Measurements from ENCODE around the gene HPD. TPM values are rescaled to one million over a fixed set of nuclear protein-coding genes. Genes with fewer than 3 reads are reported as not detected.

The HPD gene
- total and polyA plus RNA-seq, 11 donors, result 0.36 to 2.2 (median 1.5) TPM

DNA sequence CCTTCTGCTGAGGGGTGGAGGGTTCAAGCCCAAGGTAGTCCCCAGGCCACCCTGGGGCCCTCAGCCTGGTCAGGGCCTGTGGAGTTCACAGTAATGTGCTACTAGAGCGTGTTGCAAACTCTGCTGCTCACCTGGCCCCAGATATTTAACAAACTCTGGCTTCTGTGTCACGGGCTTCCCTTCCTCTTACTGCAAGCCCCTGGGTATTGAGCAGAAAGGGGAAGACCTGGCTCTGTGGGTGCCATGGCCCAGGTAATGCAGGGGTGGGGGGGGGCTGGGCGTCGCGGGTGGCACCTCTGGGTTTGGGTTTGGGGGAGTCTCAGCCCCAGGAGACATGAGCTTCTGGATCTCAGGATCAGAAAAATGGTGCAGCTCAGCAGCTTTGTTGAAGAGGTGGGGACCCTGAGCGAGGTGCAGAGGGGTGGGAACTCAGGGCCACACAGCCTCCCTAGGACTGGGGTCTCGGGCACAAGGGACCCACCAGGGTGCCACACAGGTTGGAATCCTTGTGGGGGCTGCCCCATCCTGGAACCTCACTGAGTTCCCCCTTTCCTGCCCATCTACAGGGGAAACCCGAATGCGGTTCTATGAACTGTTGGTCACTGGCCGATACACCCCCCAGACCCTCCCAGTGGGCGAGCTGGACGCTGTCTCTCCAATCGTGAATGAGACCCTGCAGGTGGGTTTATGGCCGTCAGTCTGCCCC, 50.9 kb downstream of the HPD start:
- ATAC-seq (no peak), DNase-seq (peak in 1 of 5 donors; percentile 49)
- H3K9me3 ChIP-seq, result no peaks in the 10 kb centered on the region
- no peaks in the 10 kb centered on the region for H3K27me3 ChIP-seq
- H3K4me3 ChIP-seq, result no peak overlapping the region
- no peak for TF ChIP-seq POLR2A (IDR thresholded peaks at IDR 0.05)
- peaks cover 0 to 44% (median 34%) of the 10 kb centered on the region in 9 donors for H3K36me3 ChIP-seq
- H3K27ac ChIP-seq, result peak overlapping the region in 1 of 12 donors; percentile 100
- WGBS, 4 donors, result 78 to 85% (median 83%) methylated on average over 12 to 14 of the region's 14 CpGs
- intact Hi-C loops (cut with DNase I), result no loop called here
- H3K4me1 ChIP-seq, result peaks cover 5 to 65% (median 46%) of the 10 kb centered on the region in 12 donors

- ATAC-seq (peak in 1 of 4 donors; percentile 8), DNase-seq (peak in 3 of 5 donors; percentile 21 to 51 (median 30))
- no peaks in the 10 kb centered on the region for H3K9me3 ChIP-seq
- H3K36me3 ChIP-seq, result peaks cover 0 to 44% (median 34%) of the 10 kb centered on the region in 9 donors
- intact Hi-C loops (cut with DNase I), result no loop called here
- H3K27me3 ChIP-seq, result no peaks in the 10 kb centered on the region
- H3K4me3 ChIP-seq, result peak overlapping the region in 11 of 12 donors; percentile 64 to 89 (median 77)
- H3K4me1 ChIP-seq, result peaks cover 5 to 62% (median 37%) of the 10 kb centered on the region in 12 donors
- TF ChIP-seq, protein P1, sequence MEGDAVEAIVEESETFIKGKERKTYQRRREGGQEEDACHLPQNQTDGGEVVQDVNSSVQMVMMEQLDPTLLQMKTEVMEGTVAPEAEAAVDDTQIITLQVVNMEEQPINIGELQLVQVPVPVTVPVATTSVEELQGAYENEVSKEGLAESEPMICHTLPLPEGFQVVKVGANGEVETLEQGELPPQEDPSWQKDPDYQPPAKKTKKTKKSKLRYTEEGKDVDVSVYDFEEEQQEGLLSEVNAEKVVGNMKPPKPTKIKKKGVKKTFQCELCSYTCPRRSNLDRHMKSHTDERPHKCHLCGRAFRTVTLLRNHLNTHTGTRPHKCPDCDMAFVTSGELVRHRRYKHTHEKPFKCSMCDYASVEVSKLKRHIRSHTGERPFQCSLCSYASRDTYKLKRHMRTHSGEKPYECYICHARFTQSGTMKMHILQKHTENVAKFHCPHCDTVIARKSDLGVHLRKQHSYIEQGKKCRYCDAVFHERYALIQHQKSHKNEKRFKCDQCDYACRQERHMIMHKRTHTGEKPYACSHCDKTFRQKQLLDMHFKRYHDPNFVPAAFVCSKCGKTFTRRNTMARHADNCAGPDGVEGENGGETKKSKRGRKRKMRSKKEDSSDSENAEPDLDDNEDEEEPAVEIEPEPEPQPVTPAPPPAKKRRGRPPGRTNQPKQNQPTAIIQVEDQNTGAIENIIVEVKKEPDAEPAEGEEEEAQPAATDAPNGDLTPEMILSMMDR (IDR thresholded peaks at IDR 0.05), result no peak
- TF ChIP-seq POLR2A (IDR thresholded peaks at IDR 0.05), result no peak
- peak overlapping the region in 8 of 12 donors; percentile 41 to 100 (median 100) for H3K27ac ChIP-seq
- 29 to 38% (median 34%) methylated on average over 19 to 21 of the region's 21 CpGs for WGBS, 4 donors
Observed at GRCh38 chr12:121806546-121807423, 51.9 kb downstream of the HPD start.

GRCh38 chr12:121806009-121806545, 52.6 kb downstream of the HPD start:
- peak overlapping the region in 9 of 12 donors; percentile 41 to 100 (median 100) for H3K27ac ChIP-seq
- ATAC-seq, result no peak
- no peaks in the 10 kb centered on the region for H3K27me3 ChIP-seq
- peak in 2 of 5 donors; percentile 23 to 58 for DNase-seq
- WGBS, 4 donors, result 4 to 9% (median 5%) methylated on average over 13 to 16 of the region's 16 CpGs
- no peak for TF ChIP-seq POLR2A (IDR thresholded peaks at IDR 0.05)
- TF ChIP-seq, protein P1 (IDR thresholded peaks at IDR 0.05), result no peak
- peak overlapping the region in 11 of 12 donors; percentile 64 to 89 (median 77) for H3K4me3 ChIP-seq
- intact Hi-C loops (cut with DNase I), result no loop called here
- H3K4me1 ChIP-seq, result peaks cover 5 to 59% (median 30%) of the 10 kb centered on the region in 12 donors
- H3K9me3 ChIP-seq, result no peaks in the 10 kb centered on the region
- H3K36me3 ChIP-seq, result peaks cover 0 to 44% (median 34%) of the 10 kb centered on the region in 9 donors

DNA sequence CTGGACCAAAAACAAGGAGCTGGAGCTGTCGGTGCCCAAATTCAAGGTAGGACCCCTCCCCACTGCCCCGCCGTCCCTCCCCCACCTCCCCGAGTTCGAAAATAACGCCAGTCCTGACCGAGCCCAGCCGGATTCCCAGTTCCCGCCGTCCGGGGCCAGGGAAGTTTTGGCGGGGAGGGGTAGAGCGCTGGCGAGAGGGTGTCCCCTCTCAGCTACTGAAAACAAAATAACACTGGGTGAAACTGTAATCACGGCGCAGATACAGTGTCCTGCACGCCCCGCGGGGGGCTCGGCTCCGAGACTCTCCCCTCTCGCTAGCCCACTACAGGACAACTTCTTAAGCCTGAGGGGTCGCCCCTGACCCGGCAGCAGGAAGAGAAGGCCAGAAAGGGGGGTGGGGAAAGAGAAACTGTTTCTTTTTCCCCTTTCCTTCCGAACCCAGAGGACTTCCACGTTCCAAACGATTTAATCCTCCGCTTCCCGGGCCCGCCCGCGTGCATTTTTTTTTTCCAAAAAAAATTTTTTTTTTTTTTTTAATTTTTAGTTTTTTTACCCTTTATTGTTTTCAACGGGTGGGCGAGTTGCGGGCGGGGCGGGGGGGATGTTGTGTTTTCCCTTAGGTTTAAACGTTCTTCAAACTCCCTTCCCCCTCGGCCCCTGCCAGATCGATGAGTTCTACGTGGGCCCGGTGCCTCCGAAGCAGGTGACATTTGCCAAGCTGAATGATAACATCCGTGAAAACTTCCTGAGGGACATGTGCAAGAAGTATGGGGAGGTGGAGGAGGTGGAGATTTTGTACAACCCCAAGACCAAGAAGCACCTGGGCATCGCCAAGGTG, 53.3 kb downstream of the HPD start:
- WGBS, 4 donors, result 1 to 3% (median 2%) methylated on average over 37 to 45 of the region's 45 CpGs
- no peaks in the 10 kb centered on the region for H3K9me3 ChIP-seq
- peaks cover 5 to 52% (median 24%) of the 10 kb centered on the region in 12 donors for H3K4me1 ChIP-seq
- no peak for TF ChIP-seq POLR2A (IDR thresholded peaks at IDR 0.05)
- TF ChIP-seq, protein P1 (IDR thresholded peaks at IDR 0.05), result no peak
- no peak for ATAC-seq
- intact Hi-C loops (cut with DNase I), result no loop called here
- peak overlapping the region; percentile 64 to 89 (median 76) for H3K4me3 ChIP-seq
- peak in 2 of 5 donors; percentile 19 to 60 for DNase-seq
- no peaks in the 10 kb centered on the region for H3K27me3 ChIP-seq
- peaks cover 0 to 38% (median 31%) of the 10 kb centered on the region in 9 donors for H3K36me3 ChIP-seq
- peak overlapping the region; percentile 90 to 100 (median 100) for H3K27ac ChIP-seq
